ENCODE measurements around the gene TFAP2C.
A peak's percentile ranks its signal among the peaks of the same experiment; 100 is the strongest.

DNA sequence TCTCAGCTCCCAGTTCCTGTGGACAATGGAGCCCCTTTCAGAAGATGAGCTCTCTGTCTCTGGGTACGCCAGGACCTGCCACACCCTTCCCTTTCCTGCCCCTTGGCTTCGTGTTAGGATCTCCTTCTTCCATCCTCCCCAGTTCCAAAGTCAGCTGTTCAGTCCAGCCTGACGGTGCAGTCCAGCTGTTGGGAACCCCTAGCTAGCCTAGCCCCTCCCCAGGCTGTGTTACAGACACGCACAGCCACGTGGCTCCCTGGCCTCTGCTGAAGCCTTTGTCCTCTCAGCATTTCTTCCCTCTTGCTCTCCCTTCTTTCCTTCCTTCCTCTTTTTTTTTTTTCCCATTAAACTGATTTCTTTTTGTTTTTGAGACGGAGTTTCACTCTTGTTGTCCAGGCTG is 12.4 kb upstream of the TFAP2C start:
- TF ChIP-seq CTCF (IDR thresholded peaks at IDR 0.05) (no peak), EP300 (IDR thresholded peaks at IDR 0.05) (peak in 1 of 2 donors; percentile 28)

Measured in tibial nerve (tissue), 4 donors.